DND-41 (cell line): Measurements from ENCODE around the gene KRT83.

Source experiments
- ATAC-seq: fragments of 200-7000 bp; cut with Tn5 transposase; 3 replicates; pipeline ENCODE4 v1.9.1; 2021; ENCODE audit warnings: low read depth; ENCODE audit not compliant: insufficient read depth
- DNase-seq: peaks from one replicate; pipeline ENCODE4 v3.0.0-alpha.2; 2020
- H2AFZ ChIP-seq: 2 replicates; pipeline ENCODE4 v1.6.0; 2012; ENCODE audit warnings: low read depth, low read length
- H3K27ac ChIP-seq: 2 replicates; pipeline ENCODE4 v1.5.1; 2012; ENCODE audit warnings: low read length, inconsistent platforms
- H3K27me3 ChIP-seq: fragments of 200-600 bp; sonication (generic); 2 replicates; pipeline ENCODE4 v1.6.0; 2012; ENCODE audit warnings: low read length, mild to moderate bottlenecking, inconsistent platforms; ENCODE audit not compliant: insufficient read depth, poor library complexity
- H3K36me3 ChIP-seq: 2 replicates; pipeline ENCODE4 v1.5.1; 2012; ENCODE audit warnings: low read length, inconsistent platforms; ENCODE audit not compliant: insufficient read depth
- H3K4me1 ChIP-seq: 2 replicates; pipeline ENCODE4 v1.5.1; 2012; ENCODE audit warnings: mild to moderate bottlenecking, low read length; ENCODE audit not compliant: insufficient read depth
- H3K4me2 ChIP-seq: 2 replicates; pipeline ENCODE4 v1.6.0; 2012; ENCODE audit warnings: mild to moderate bottlenecking, moderate library complexity, low read length, inconsistent platforms; ENCODE audit not compliant: insufficient read depth
- H3K4me3 ChIP-seq, 2 experiments: fragments of 200-600 bp in 1 of 2; shearing (Covaris generic) in 1 of 2; 2 replicates each; pipeline ENCODE4 v1.5.1; 2012 to 2016; ENCODE audit warnings: inconsistent platforms in 2 of 2, low read length in 2 of 2, mild to moderate bottlenecking in 2 of 2, low read depth in 1 of 2, moderate library complexity in 1 of 2
- H3K79me2 ChIP-seq: 2 replicates; pipeline ENCODE4 v1.6.0; 2012; ENCODE audit warnings: low read length, inconsistent platforms; ENCODE audit not compliant: insufficient read depth
- H3K9ac ChIP-seq: 2 replicates; pipeline ENCODE4 v1.6.0; 2012; ENCODE audit warnings: low read depth, mild to moderate bottlenecking, inconsistent platforms, low read length, moderate library complexity
- H3K9me3 ChIP-seq: 2 replicates; pipeline ENCODE4 v1.5.1; 2012; ENCODE audit warnings: low read length, moderate library complexity, mild to moderate bottlenecking, inconsistent platforms; ENCODE audit not compliant: insufficient read depth, severe bottlenecking
- H4K20me1 ChIP-seq: 2 replicates; pipeline ENCODE4 v1.6.0; 2012; ENCODE audit warnings: low read length; ENCODE audit not compliant: insufficient read depth
- EZH2 ChIP-seq: IDR thresholded peaks from 3 replicates; pipeline ENCODE4 v1.6.1; 2012; ENCODE audit warnings: borderline replicate concordance, low read depth, mild to moderate bottlenecking, moderate library complexity, low read length, inconsistent platforms; ENCODE audit not compliant: severe bottlenecking
- TF ChIP-seq, protein P1 (sequence below): IDR thresholded peaks from 2 replicates; pipeline ENCODE4 v1.5.1; 2012; ENCODE audit warnings: borderline replicate concordance, low read length, moderate library complexity, mild to moderate bottlenecking; ENCODE audit not compliant: poor library complexity, severe bottlenecking; ENCODE audit errors: extremely low read depth

KRT83 gene

DNA sequence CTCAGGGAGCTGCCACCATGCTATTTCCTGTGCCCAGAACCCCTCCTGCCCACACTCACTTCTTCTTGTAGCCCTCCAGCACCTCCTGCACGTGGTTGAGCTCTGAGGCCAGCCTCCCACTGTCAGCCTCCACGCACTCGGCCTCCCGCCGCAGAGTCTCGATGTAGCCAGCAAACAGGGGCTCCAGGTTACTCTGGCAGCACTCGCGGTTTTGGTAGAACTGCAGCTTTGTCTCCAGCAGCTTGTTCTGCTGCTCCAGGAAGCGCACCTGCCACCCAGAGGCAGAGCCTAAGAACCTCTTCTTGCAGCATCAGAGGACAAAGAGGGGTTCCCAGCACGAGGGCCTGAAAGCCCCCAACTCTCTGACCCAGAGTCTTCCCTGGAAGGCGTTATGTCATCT, 2.1 kb downstream of the KRT83 start:
- no peaks in the 10 kb centered on the region for H3K4me1 ChIP-seq
- no peaks in the 10 kb centered on the region for H3K36me3 ChIP-seq
- no peaks in the 10 kb centered on the region for H3K9me3 ChIP-seq
- H3K27ac ChIP-seq, result no peak overlapping the region
- H3K79me2 ChIP-seq, result no peaks in the 10 kb centered on the region
- H3K4me2 ChIP-seq, result no peak overlapping the region
- no peaks in the 10 kb centered on the region; the same call in 1 of the 2 replicates for H4K20me1 ChIP-seq
- DNase-seq (peak; percentile 7), ATAC-seq (no peak)
- H3K9ac ChIP-seq, result no peak overlapping the region
- no peak overlapping the region for H2AFZ ChIP-seq
- no peak for TF ChIP-seq EZH2
- TF ChIP-seq, protein P1, sequence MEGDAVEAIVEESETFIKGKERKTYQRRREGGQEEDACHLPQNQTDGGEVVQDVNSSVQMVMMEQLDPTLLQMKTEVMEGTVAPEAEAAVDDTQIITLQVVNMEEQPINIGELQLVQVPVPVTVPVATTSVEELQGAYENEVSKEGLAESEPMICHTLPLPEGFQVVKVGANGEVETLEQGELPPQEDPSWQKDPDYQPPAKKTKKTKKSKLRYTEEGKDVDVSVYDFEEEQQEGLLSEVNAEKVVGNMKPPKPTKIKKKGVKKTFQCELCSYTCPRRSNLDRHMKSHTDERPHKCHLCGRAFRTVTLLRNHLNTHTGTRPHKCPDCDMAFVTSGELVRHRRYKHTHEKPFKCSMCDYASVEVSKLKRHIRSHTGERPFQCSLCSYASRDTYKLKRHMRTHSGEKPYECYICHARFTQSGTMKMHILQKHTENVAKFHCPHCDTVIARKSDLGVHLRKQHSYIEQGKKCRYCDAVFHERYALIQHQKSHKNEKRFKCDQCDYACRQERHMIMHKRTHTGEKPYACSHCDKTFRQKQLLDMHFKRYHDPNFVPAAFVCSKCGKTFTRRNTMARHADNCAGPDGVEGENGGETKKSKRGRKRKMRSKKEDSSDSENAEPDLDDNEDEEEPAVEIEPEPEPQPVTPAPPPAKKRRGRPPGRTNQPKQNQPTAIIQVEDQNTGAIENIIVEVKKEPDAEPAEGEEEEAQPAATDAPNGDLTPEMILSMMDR, result no peak
- no peaks in the 10 kb centered on the region for H3K27me3 ChIP-seq
- no peak overlapping the region for H3K4me3 ChIP-seq

DNA sequence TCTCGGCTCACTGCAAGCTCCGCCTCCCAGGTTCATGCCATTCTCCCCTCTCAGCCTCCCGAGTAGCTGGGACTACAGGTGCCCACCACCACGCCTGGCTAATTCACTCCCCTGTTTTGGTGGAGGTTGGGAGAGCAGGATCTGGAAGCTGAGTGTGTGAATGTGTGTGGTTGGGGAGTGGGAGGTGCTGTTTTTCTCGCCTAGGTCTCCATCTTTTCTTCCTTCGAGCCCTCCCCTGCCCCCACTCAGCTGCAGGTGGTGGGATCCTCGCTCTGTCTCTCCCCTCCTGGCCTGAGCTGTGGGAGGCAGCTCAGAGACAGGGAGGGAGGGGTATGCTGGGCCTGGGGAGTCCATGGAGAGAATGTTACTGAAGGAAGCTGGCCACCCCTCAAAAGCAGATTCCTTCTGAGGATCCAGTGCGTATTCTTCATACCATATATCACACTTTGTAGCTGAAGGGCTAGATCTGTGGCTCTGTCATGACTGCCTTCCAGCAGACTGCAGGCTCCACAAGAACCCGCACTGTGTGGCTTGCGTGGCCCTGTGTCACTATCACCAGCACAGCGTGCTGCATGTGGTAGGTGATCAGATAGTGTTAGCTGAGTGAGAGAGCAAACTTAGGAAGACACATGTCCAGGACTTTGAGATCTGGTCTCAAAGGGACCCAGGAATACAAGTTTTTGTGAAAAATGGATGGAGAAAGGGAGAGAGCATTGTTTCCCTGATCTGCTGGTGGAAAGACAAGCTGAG, 2.8 kb downstream of the KRT83 start:
- no peaks in the 10 kb centered on the region for H3K79me2 ChIP-seq
- no peaks in the 10 kb centered on the region for H3K4me1 ChIP-seq
- no peak for DNase-seq
- no peak overlapping the region for H3K4me2 ChIP-seq
- no peaks in the 10 kb centered on the region for H3K27me3 ChIP-seq
- TF ChIP-seq, protein P1, result no peak
- TF ChIP-seq EZH2, result no peak
- no peak for ATAC-seq
- no peak overlapping the region for H2AFZ ChIP-seq
- no peak overlapping the region for H3K27ac ChIP-seq
- H3K36me3 ChIP-seq, result no peaks in the 10 kb centered on the region
- H4K20me1 ChIP-seq, result no peaks in the 10 kb centered on the region; the same call in 1 of the 2 replicates
- no peaks in the 10 kb centered on the region for H3K9me3 ChIP-seq
- H3K9ac ChIP-seq, result no peak overlapping the region
- H3K4me3 ChIP-seq, result no peak overlapping the region

DNA sequence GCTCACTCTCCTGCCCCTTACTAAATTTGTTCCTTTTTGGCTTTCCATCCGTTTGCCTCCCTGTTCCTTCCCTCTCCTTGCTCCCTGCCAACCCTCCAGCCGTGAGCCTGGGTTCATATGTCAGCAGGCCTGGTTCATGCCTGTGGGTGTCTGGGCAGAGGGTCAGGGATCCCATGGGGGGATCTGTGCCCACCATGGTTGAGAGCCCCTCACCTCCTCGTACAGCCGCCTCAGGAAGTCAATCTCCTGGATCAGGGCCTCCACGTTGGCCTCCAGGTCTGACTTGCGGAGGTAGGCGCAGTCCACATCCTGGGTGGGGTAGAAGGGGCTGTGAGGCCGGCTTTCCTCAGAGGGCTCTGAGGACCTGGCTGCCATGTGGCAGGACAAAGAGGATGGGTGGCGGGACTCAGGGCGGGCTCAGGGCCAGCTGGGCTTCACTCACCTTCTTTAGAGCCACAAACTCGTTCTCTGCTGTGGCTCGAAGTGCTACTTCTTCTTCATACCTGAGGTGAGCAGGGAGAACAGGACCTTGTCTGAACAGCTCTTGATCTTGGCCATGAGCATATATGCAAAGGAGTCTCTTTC, 3.6 kb downstream of the KRT83 start:
- no peak for TF ChIP-seq EZH2
- TF ChIP-seq, protein P1, result no peak
- H3K4me3 ChIP-seq, result no peak overlapping the region
- H3K27me3 ChIP-seq, result no peaks in the 10 kb centered on the region
- no peak for ATAC-seq
- no peak for DNase-seq
- H3K27ac ChIP-seq, result no peak overlapping the region
- H3K4me1 ChIP-seq, result no peaks in the 10 kb centered on the region
- H3K4me2 ChIP-seq, result no peak overlapping the region
- H3K9ac ChIP-seq, result no peak overlapping the region
- H4K20me1 ChIP-seq, result no peaks in the 10 kb centered on the region; the same call in 1 of the 2 replicates
- H2AFZ ChIP-seq, result no peak overlapping the region
- H3K9me3 ChIP-seq, result no peaks in the 10 kb centered on the region
- no peaks in the 10 kb centered on the region for H3K36me3 ChIP-seq
- H3K79me2 ChIP-seq, result no peaks in the 10 kb centered on the region
